IMR-90 (cell line): ENCODE measurements around the gene XPA. TPM values are rescaled to one million over a fixed set of nuclear protein-coding genes. Genes with fewer than 3 reads are reported as not detected.
A peak's percentile ranks its signal among the peaks of the same experiment; 100 is the strongest.

Source experiments
- ATAC-seq: fragments of 200-7000 bp; cut with Tn5 transposase; 2 replicates; pipeline ENCODE4 v1.9.1; 2020; ENCODE audit warnings: low read depth, mild to moderate bottlenecking, moderate library complexity
- BruUV-seq: library from RNA; stranded (reverse); fragments of 400-500 nt; replicated peaks from 2 replicates; lab custom pipeline; 2021; lab: Mats Ljungman, UMichigan
- CTCF ChIA-PET: fragments of 300-600 bp; formaldehyde crosslinking; extraction: SDS; loops from one replicate; lab custom pipeline; 2021; ENCODE audit warnings: antibody characterized with exemption; lab: Yijun Ruan, JAX
- POLR2A ChIA-PET: fragments of 300-600 bp; sonication (Branson Sonifier 250); formaldehyde crosslinking; loops from one replicate; lab custom pipeline; 2022; ENCODE audit warnings: antibody characterized with exemption; ENCODE audit not compliant: unreplicated experiment; lab: Charles Lee
- DNase-seq: peaks from one replicate; pipeline ENCODE4 v3.0.0; 2013
- H2AFZ ChIP-seq: replicated peaks from 2 replicates; pipeline ENCODE3; 2013; ENCODE audit warnings: low read length, mild to moderate bottlenecking; ENCODE audit not compliant: poor library complexity
- H2AK5ac ChIP-seq: 2 replicates; pipeline ENCODE4 v1.6.1; 2013; ENCODE audit warnings: low read depth, low read length, inconsistent platforms
- H2AK9ac ChIP-seq: replicated peaks from 2 replicates; pipeline ENCODE3; 2013; ENCODE audit warnings: mild to moderate bottlenecking, low read depth, low read length, moderate library complexity; ENCODE audit not compliant: poor library complexity
- H2BK120ac ChIP-seq: 2 replicates; pipeline ENCODE4 v1.6.1; 2013; ENCODE audit warnings: low read depth, low read length, inconsistent platforms
- H2BK15ac ChIP-seq: 3 replicates; pipeline ENCODE4 v1.6.1; 2013; ENCODE audit warnings: low read depth, low read length, inconsistent platforms
- H2BK20ac ChIP-seq: 2 replicates; pipeline ENCODE4 v1.6.1; 2013; ENCODE audit warnings: low read depth, mild to moderate bottlenecking, inconsistent platforms, low read length, moderate library complexity
- H2BK5ac ChIP-seq: 2 replicates; pipeline ENCODE4 v1.6.1; 2013; ENCODE audit warnings: mild to moderate bottlenecking, low read depth, low read length, inconsistent platforms; ENCODE audit not compliant: poor library complexity, severe bottlenecking
- H3K14ac ChIP-seq: replicated peaks from 2 replicates; pipeline ENCODE4 v1.6.1; 2013; ENCODE audit warnings: low read depth, low read length, inconsistent platforms
- H3K18ac ChIP-seq: 2 replicates; pipeline ENCODE4 v1.6.1; 2013; ENCODE audit warnings: low read depth, low read length, control low read depth
- H3K23ac ChIP-seq: 2 replicates; pipeline ENCODE4 v1.6.1; 2013; ENCODE audit warnings: low read depth, low read length, inconsistent platforms
- H3K27ac ChIP-seq: 2 replicates; pipeline ENCODE4 v1.5.1; 2013; ENCODE audit warnings: mild to moderate bottlenecking, control low read depth, low read length; ENCODE audit not compliant: insufficient read depth
- H3K27me3 ChIP-seq: 2 replicates; pipeline ENCODE4 v1.6.1; 2013; ENCODE audit warnings: low read length; ENCODE audit not compliant: control insufficient read depth, insufficient read depth
- H3K36me3 ChIP-seq: 2 replicates; pipeline ENCODE4 v1.6.1; 2013; ENCODE audit warnings: low read length, mixed read lengths; ENCODE audit not compliant: control insufficient read depth, insufficient read depth
- H3K4ac ChIP-seq: 2 replicates; pipeline ENCODE4 v1.6.1; 2013; ENCODE audit warnings: low read depth, low read length, inconsistent platforms
- H3K4me1 ChIP-seq: 2 replicates; pipeline ENCODE4 v1.6.1; 2013; ENCODE audit warnings: low read length, mixed read lengths; ENCODE audit not compliant: control insufficient read depth, insufficient read depth
- H3K4me2 ChIP-seq: 2 replicates; pipeline ENCODE4 v1.6.1; 2013; ENCODE audit warnings: low read depth, mild to moderate bottlenecking, control low read depth, low read length, moderate library complexity
- H3K4me3 ChIP-seq: 2 replicates; pipeline ENCODE4 v1.5.1; 2013; ENCODE audit warnings: low read depth, mild to moderate bottlenecking, control low read depth, low read length, moderate library complexity; ENCODE audit not compliant: insufficient read depth
- H3K56ac ChIP-seq: 2 replicates; pipeline ENCODE4 v1.6.1; 2013; ENCODE audit warnings: low read length, inconsistent platforms; ENCODE audit not compliant: insufficient read depth; ENCODE audit errors: extremely low read depth
- H3K79me1 ChIP-seq, 2 experiments: 2 replicates each; pipeline ENCODE4 v1.6.1; 2013; ENCODE audit warnings: low read length in 2 of 2, inconsistent platforms in 1 of 2, low read depth in 1 of 2
- H3K9ac ChIP-seq: 2 replicates; pipeline ENCODE4 v1.6.1; 2013; ENCODE audit warnings: low read depth, low read length, control low read depth
- H3K9me1 ChIP-seq: 2 replicates; pipeline ENCODE4 v1.6.1; 2013; ENCODE audit warnings: low read length, inconsistent platforms; ENCODE audit not compliant: insufficient read depth
- H3K9me3 ChIP-seq: 2 replicates; pipeline ENCODE4 v1.6.1; 2013; ENCODE audit warnings: low read length; ENCODE audit not compliant: control insufficient read depth, insufficient read depth
- H4K20me1 ChIP-seq: 2 replicates; pipeline ENCODE4 v1.6.1; 2013; ENCODE audit warnings: low read length, inconsistent platforms; ENCODE audit not compliant: insufficient read depth
- H4K5ac ChIP-seq: 2 replicates; pipeline ENCODE4 v1.6.1; 2013; ENCODE audit warnings: mild to moderate bottlenecking, low read depth, low read length, control low read depth
- H4K8ac ChIP-seq, 2 experiments: 2 replicates each; pipeline ENCODE4 v1.6.1; 2013; ENCODE audit warnings: low read depth in 2 of 2, low read length in 2 of 2, control low read depth in 1 of 2, inconsistent platforms in 1 of 2
- H4K91ac ChIP-seq: 2 replicates; pipeline ENCODE4 v1.6.1; 2013; ENCODE audit warnings: low read depth, low read length, inconsistent platforms; ENCODE audit not compliant: insufficient read depth
- CTCF ChIP-seq: conservative IDR thresholded peaks from 2 replicates; pipeline ENCODE4 v1.5.1; 2012; ENCODE audit warnings: mild to moderate bottlenecking, low read depth, low read length, improper control_type of control experiment
- RAD21 ChIP-seq: IDR thresholded peaks from 2 replicates; pipeline ENCODE4 v1.6.1; 2012; ENCODE audit warnings: low read length, improper control_type of control experiment
- RFX5 ChIP-seq: IDR thresholded peaks from 2 replicates; pipeline ENCODE4 v1.8.0; 2012; ENCODE audit warnings: low read depth, mild to moderate bottlenecking, low read length, moderate library complexity
- SMC3 ChIP-seq: fragments of 150-350 bp; IDR thresholded peaks from 2 replicates; pipeline ENCODE4 v1.6.1; 2016; ENCODE audit warnings: low read depth, mild to moderate bottlenecking, antibody characterized with exemption, low read length, moderate library complexity
- WGBS, 2 experiments: methylation state at CpG; one replicate each; pipeline versions ENCODE4 v1.1.5 to v1.1.7; 2013; ENCODE audit warnings: missing lambda C conversion rate in 2 of 2; ENCODE audit not compliant: insufficient read length in 1 of 2; ENCODE audit errors: extremely low coverage in 2 of 2; 5-methylcytosine and 5-hydroxymethylcytosine counted together
- dilution Hi-C: fragments of 300-500 bp; cut with HindIII; formaldehyde crosslinking; loops from one replicate; pipeline ENCODE4 v1.14.3; 2018; ENCODE audit warnings: low sequenced_read_pairs; ENCODE audit not compliant: unreplicated experiment
- in situ Hi-C: fragments of 300-500 bp; cut with MboI; formaldehyde crosslinking; loops from 3 replicates; pipeline ENCODE4 v1.14.3; 2019; ENCODE audit warnings: low sequenced_read_pairs, inconsistent platforms, mixed read lengths
- intact Hi-C: fragments of 100-400 bp; cut with micrococcal nuclease; formaldehyde crosslinking; loops from 2 replicates; pipeline ENCODE4 v1.10.0; 2022
- polyA plus RNA-seq, 3 experiments: library from polyadenylated mRNA; depleted of rRNA; stranded (reverse); fragments of >200 nt; gene quantifications; 2 replicates each; pipeline ENCODE4 v1.2.3, GENCODE V29; 2012; ENCODE audit warnings: low replicate concordance in 1 of 3
- total RNA-seq: library from RNA; depleted of rRNA; stranded (reverse); fragments of >200 nt; gene quantifications from 2 replicates; pipeline ENCODE4 v1.2.3, GENCODE V29; 2012

Gene XPA
- total and polyA plus RNA-seq, 2 of the 4 experiments (the other 2 are of a cell fraction): 1.4 to 2.2 TPM

GRCh38 chr9:97710356-97711222, 13.4 kb upstream of the XPA start:
- intact Hi-C loops (loop anchor here (1.0 to 10.0 kb wide), 2 partner anchors 191 to 554 kb away; no protein-coding TSS in a partner anchor), dilution Hi-C loops (no loop called here), in situ Hi-C loops (loop anchor here (5.0 kb wide), 1 partner anchor 192 kb away; no protein-coding TSS in a partner anchor)
- no peak overlapping the region for H2BK15ac ChIP-seq
- no peak overlapping the region for H3K4me2 ChIP-seq
- H3K9me3 ChIP-seq: no peaks in the 10 kb centered on the region
- no peak overlapping the region for H3K56ac ChIP-seq
- H3K9me1 ChIP-seq: no peaks in the 10 kb centered on the region
- peak; percentile 66 for DNase-seq
- no peaks in the 10 kb centered on the region; the same call in 1 of the 2 replicates for H3K4me1 ChIP-seq
- no peak overlapping the region for H2AFZ ChIP-seq
- peaks cover 12% of the 10 kb centered on the region for H3K27me3 ChIP-seq
- ATAC-seq: peak; percentile 96
- H3K4ac ChIP-seq: no peak overlapping the region
- H2AK5ac ChIP-seq: no peak overlapping the region
- no TSS peak for BruUV-seq
- no peak overlapping the region for H3K9ac ChIP-seq
- H4K5ac ChIP-seq: no peak overlapping the region
- no peaks in the 10 kb centered on the region for H3K79me1 ChIP-seq
- no peak overlapping the region for H3K27ac ChIP-seq
- H2BK5ac ChIP-seq: no peak overlapping the region
- H2AK9ac ChIP-seq: peak overlapping the region; percentile 6
- H4K20me1 ChIP-seq: no peaks in the 10 kb centered on the region
- no peak overlapping the region for H4K8ac ChIP-seq
- no peak overlapping the region for H2BK120ac ChIP-seq
- TF ChIP-seq RAD21 (peak; percentile 89), CTCF (peak; percentile 86), SMC3 (peak; percentile 78), RFX5 (no peak)
- no peak overlapping the region for H3K18ac ChIP-seq
- H4K91ac ChIP-seq: no peak overlapping the region
- no peak overlapping the region for H3K14ac ChIP-seq
- no peaks in the 10 kb centered on the region for H3K36me3 ChIP-seq
- ChIA-PET CTCF (no interaction called here), POLR2A (no interaction called here)
- no peak overlapping the region for H3K23ac ChIP-seq
- WGBS, 2 experiments: 0% methylated on average over 2 of the region's 9 CpGs; no CpG with 5 or more reads in 1 of the 2 experiments
- no peak overlapping the region for H3K4me3 ChIP-seq
- no peak overlapping the region for H2BK20ac ChIP-seq
